Esophagus muscularis mucosa (tissue), 4 donors: ENCODE measurements around the gene DEDD2.

Source experiments
- CTCF ChIP-seq, 3 experiments: fragments of 200-600 bp in 2 of 3; fragments of 450-650 bp in 1 of 3; sonication (generic) in 2 of 3; IDR thresholded peaks; one replicate each; pipeline ENCODE4 v1.5.1; 2017 to 2019; ENCODE audit warnings: antibody characterized with exemption in 3 of 3, mild to moderate bottlenecking in 2 of 3, moderate library complexity in 1 of 3
- EP300 ChIP-seq: sonication (generic); formaldehyde crosslinking; IDR thresholded peaks from one replicate; pipeline ENCODE4 v1.6.1; 2017; ENCODE audit warnings: antibody characterized with exemption
- POLR2A ChIP-seq: fragments of 450-650 bp; IDR thresholded peaks from one replicate; pipeline ENCODE4 v1.6.1; 2017; ENCODE audit warnings: antibody characterized with exemption, moderate library complexity, mild to moderate bottlenecking, low read depth
- POLR2AphosphoS5 ChIP-seq, 2 donors: sonication (generic); formaldehyde crosslinking; IDR thresholded peaks; one replicate each; pipeline ENCODE4 v1.6.1; 2017; ENCODE audit warnings: antibody characterized with exemption in 2 of 2

- TF ChIP-seq CTCF (IDR thresholded peaks at IDR 0.05) (no peak), POLR2AphosphoS5 (IDR thresholded peaks at IDR 0.05) (no peak), POLR2A (no peak), EP300 (no peak)
Observed at GRCh38 chr19:42156571-42156970, 60.9 kb downstream of the DEDD2 start.
